ENCODE results near the gene SLC25A6.

Gene SLC25A6

GRCh38 chrX:1336948-1337779 lies 54.7 kb downstream of the SLC25A6 start:
- no peaks in the 10 kb centered on the region for H3K36me3 Mint-ChIP-seq (ENCODE audit: insufficient read depth)

GRCh38 chrX:1336331-1336943 lies 55.5 kb downstream of the SLC25A6 start, which contains the start of gene IL3RA:
IL3RA (plus strand) TSS chrX:1336785; CDS start chrX:1341766, 4,981 bp downstream.
- ATAC-seq (replicated peaks) (peak; percentile 46), DNase-seq (no peak)
- Mint-ChIP-seq H3K27ac (peak within 1 kb of the TSS; percentile 51 to 61), H3K27me3 (peaks cover 7 to 31% of the 10 kb centered on the region in 2 donors), H3K4me1 (ENCODE audit: low read depth in 2 of 2) (peaks cover 12 to 14% of the 10 kb centered on the region in 2 donors), H3K36me3 (ENCODE audit: insufficient read depth) (no peaks in the 10 kb centered on the region), H3K4me3 (peak within 1 kb of the TSS; percentile 73 to 76), H3K9me3 (peaks cover 0 to 3% of the 10 kb centered on the region in 2 donors)

More at GRCh38 chrX:1336948-1337779, 54.7 kb downstream of the SLC25A6 start:
- H3K27me3 Mint-ChIP-seq: peaks cover 6 to 31% of the 10 kb centered on the region in 2 donors
- peak overlapping the region; percentile 51 to 61 for H3K27ac Mint-ChIP-seq
- H3K9me3 Mint-ChIP-seq: peaks cover 0 to 5% of the 10 kb centered on the region in 2 donors
- peak overlapping the region; percentile 73 to 76 for H3K4me3 Mint-ChIP-seq
- DNase-seq (no peak), ATAC-seq (replicated peaks) (peak; percentile 27)
- H3K4me1 Mint-ChIP-seq (ENCODE audit: low read depth in 2 of 2): peaks cover 12 to 14% of the 10 kb centered on the region in 2 donors
